D721Med (cell line): ENCODE measurements around the gene POLR2B.

Source experiments
- DNase-seq: peaks from one replicate; pipeline ENCODE4 v3.0.0; 2011; ENCODE audit warnings: low spot score; ENCODE audit not compliant: insufficient read length
- FAIRE-seq: peaks from 2 replicates; lab custom pipeline; 2011; peaks lifted over from hg19 to GRCh38; lab: Jason Lieb, UNC
- TF ChIP-seq, protein P1 (sequence below): IDR thresholded peaks from 2 replicates; pipeline ENCODE4 v1.5.1; 2012; ENCODE audit warnings: mild to moderate bottlenecking, control low read depth; ENCODE audit not compliant: insufficient read depth; ENCODE audit errors: missing control alignments

POLR2B gene

DNA sequence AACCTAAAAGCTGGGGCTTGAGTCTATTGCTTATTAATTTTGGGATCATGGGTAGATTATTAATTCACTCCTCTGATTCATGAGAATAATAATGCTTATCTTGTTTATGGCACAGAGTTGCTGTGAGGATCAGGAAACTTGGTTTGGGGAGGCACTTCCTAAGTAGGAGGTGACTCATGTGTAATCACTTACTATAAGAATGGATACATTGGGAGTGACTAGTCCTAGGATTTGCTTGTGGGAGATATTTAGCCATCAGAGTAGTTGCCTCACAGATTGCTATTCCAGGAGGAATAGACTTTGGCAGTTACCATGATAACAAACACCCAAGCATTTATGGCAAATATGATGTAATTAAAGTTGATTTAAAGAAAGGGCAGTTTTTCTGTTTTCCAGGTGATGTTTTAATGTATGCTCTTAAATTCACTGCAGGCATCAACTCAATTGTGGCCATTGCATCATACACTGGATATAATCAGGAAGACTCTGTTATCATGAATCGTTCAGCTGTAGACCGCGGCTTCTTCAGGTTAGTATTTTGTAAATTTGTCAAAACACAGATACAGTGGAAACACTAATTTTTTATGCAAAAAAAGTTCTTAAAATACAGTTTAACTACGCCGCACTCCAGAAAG is 41.9 kb downstream of the POLR2B start:
- no peak for DNase-seq
- no peak for FAIRE-seq
- TF ChIP-seq, protein P1, sequence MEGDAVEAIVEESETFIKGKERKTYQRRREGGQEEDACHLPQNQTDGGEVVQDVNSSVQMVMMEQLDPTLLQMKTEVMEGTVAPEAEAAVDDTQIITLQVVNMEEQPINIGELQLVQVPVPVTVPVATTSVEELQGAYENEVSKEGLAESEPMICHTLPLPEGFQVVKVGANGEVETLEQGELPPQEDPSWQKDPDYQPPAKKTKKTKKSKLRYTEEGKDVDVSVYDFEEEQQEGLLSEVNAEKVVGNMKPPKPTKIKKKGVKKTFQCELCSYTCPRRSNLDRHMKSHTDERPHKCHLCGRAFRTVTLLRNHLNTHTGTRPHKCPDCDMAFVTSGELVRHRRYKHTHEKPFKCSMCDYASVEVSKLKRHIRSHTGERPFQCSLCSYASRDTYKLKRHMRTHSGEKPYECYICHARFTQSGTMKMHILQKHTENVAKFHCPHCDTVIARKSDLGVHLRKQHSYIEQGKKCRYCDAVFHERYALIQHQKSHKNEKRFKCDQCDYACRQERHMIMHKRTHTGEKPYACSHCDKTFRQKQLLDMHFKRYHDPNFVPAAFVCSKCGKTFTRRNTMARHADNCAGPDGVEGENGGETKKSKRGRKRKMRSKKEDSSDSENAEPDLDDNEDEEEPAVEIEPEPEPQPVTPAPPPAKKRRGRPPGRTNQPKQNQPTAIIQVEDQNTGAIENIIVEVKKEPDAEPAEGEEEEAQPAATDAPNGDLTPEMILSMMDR, result no peak

DNA sequence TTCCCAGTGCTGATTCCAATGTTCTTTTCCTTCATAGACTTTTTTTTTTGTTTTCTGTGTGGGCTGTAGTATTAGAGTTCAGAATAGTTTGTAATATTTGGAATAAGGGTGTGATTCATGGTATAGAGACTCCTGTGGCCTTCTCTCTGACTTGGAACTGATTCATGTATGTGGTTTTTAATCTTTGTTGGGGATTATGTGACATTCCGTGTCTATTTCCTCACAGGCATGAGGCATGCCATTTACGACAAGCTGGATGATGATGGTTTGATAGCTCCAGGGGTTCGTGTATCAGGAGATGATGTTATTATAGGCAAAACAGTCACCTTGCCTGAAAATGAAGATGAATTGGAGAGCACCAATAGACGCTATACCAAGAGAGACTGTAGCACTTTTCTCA is 44.4 kb downstream of the POLR2B start:
- no peak for DNase-seq
- FAIRE-seq, result no peak
- TF ChIP-seq, protein P1, result no peak

DNA sequence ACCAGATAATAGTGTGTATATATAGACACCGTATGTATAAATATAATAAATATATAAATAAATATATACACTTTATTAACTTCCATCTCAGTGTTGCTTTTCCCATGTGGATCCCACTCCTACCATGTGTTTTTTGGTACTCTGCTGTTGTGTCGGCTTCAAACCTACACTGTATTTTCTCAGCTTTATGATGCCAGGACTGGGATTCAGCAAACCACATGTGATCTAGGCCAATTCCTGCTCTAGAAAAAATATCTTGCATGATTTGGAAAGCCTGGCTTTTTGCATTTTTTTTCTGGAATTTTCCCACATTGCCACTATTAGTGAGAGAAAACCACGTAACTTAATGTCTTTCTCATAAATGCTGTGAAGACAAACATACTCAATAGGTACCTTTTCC is 55.8 kb downstream of the POLR2B start:
- FAIRE-seq, result no peak
- TF ChIP-seq, protein P1, result no peak
- DNase-seq, result no peak

DNA sequence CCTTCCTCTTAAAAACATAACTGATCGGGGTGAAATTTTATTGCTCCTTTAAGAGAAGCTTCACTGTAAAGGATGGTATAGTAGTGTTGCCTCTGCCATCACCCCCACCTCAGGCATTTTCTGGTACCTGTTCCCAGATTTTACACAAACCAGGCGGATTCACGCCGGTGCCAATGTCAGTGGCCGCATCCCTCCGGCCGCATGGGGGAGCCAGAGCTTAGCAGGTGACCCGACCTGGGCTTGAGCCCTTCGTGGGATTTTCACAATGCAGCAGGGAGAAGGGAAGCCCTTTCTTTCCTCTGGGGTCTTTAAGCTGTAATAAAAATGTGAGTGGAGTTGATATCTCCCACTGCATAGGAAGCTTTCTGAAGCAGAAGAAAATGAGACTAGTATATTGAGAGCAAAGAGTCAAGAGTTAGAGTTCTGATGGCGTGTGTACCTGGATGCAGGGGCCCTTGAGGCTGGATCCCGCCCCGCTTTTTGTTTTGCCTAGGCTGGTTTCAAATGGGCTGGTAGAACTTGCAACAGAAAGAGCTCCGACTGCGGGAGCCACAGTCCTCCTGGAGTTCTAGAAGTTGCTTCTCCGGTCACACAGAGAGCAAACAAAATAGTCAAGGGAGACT is 59.4 kb downstream of the POLR2B start:
- DNase-seq (peak; percentile 26), FAIRE-seq (no peak)
- TF ChIP-seq, protein P1, result peak; percentile 87

DNA sequence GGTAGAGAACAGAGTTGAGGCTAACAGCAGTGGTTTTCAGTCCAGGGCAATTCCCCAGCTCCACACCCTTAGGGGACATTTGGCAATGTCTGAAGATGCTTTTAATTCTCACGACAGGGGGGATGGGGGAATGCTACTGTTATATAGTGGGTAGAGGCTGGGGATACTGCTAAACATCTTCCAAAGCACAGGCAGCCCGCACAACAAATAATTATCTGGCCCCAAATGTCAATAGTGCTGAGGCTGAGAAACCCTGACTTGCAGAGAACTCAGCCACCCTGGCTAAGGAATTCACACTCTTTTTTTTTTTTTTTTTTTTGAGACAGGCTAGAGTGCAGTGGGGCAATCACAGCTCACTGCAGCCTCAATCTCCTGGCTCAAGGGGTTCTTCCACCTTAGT is 60.6 kb downstream of the POLR2B start:
- no peak for DNase-seq
- TF ChIP-seq, protein P1, result no peak
- FAIRE-seq, result no peak

DNA sequence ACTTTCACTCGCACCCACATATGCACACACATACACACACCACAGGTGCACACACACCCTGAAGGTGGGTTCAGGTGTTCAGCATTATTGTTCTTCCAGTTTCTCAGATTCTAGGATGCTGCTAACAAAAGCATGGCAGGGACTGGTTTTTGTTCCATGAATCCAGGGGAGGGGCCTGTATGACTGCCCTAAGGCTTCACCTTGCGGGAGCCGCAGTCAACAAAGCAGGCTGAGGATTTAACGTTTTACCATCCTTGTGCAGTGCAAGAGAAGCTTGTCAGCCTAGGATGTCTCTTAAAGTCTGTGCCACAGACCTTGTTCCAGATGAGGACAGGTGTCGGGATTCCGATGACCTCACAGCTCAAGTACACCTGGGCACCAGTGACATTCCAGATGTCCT is 61.8 kb downstream of the POLR2B start:
- FAIRE-seq (no peak), DNase-seq (no peak)
- TF ChIP-seq, protein P1, result no peak

DNA sequence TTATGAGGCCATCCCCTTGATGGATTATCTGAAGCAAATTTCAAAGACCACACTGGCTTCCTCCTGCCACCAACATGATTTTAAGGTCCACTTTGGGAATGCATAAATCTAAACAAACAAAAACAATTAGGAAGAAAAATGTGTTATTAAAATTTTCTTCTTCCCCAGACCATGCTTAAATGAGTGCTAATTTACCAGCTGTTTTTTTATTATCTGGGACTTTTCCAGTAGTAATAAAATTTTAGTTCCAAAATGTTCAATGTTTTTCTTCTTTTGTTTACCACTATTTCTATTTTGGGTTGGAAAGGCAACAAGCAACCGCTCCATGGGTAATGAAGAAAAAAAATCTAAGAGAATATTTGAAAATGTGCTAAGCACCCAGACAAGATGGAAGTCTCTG is 62.3 kb downstream of the POLR2B start:
- no peak for DNase-seq
- TF ChIP-seq, protein P1, result no peak
- FAIRE-seq, result no peak
